Trophoblast cell (in vitro differentiated cells and primary cell): ENCODE measurements around the gene PNMA8B.

Source experiments
- DNase-seq, 2 donors: peaks; one replicate each; pipeline ENCODE4 v3.0.0-alpha.2; 2016
- H2AFZ ChIP-seq: 2 replicates; pipeline ENCODE4 v1.6.1; 2013; ENCODE audit warnings: low read length, moderate library complexity, mild to moderate bottlenecking; ENCODE audit not compliant: insufficient read depth, poor library complexity
- H2AK5ac ChIP-seq: 2 replicates; pipeline ENCODE4 v1.6.1; 2013; ENCODE audit warnings: mild to moderate bottlenecking, low read length
- H2BK120ac ChIP-seq: 2 replicates; pipeline ENCODE4 v1.6.1; 2013; ENCODE audit warnings: low read length, mild to moderate bottlenecking, moderate library complexity; ENCODE audit not compliant: insufficient read depth, poor library complexity
- H2BK12ac ChIP-seq: 2 replicates; pipeline ENCODE4 v1.6.1; 2013; ENCODE audit warnings: mild to moderate bottlenecking, low read length, moderate library complexity
- H2BK5ac ChIP-seq: 2 replicates; pipeline ENCODE4 v1.6.1; 2013; ENCODE audit warnings: low read length, low read depth, moderate library complexity, mild to moderate bottlenecking; ENCODE audit not compliant: poor library complexity
- H3K14ac ChIP-seq: 2 replicates; pipeline ENCODE4 v1.6.1; 2013; ENCODE audit warnings: mild to moderate bottlenecking, low read length
- H3K18ac ChIP-seq: 2 replicates; pipeline ENCODE4 v1.6.1; 2013; ENCODE audit warnings: mild to moderate bottlenecking, low read length
- H3K23ac ChIP-seq: 2 replicates; pipeline ENCODE4 v1.6.1; 2013; ENCODE audit warnings: low read length
- H3K27ac ChIP-seq: 2 replicates; pipeline ENCODE4 v1.5.1; 2013; ENCODE audit warnings: low read depth, mild to moderate bottlenecking, inconsistent platforms, low read length, moderate library complexity
- H3K27me3 ChIP-seq: 2 replicates; pipeline ENCODE4 v1.6.1; 2013; ENCODE audit warnings: inconsistent platforms, mild to moderate bottlenecking, low read length, moderate library complexity; ENCODE audit not compliant: insufficient read depth
- H3K36me3 ChIP-seq, 2 experiments: 1 replicate in 1 of 2; 2 replicates in 1 of 2; pipeline ENCODE4 v1.6.1; 2013; ENCODE audit warnings: low read length in 2 of 2, mild to moderate bottlenecking in 2 of 2, moderate library complexity in 1 of 2; ENCODE audit not compliant: insufficient read depth in 2 of 2, control insufficient read depth in 1 of 2
- H3K4ac ChIP-seq: 2 replicates; pipeline ENCODE4 v1.6.1; 2013; ENCODE audit warnings: low read depth, mild to moderate bottlenecking, low read length, moderate library complexity
- H3K4me1 ChIP-seq, 2 experiments: 1 replicate in 1 of 2; 2 replicates in 1 of 2; pipeline ENCODE4 v1.6.1; 2013; ENCODE audit warnings: low read length in 2 of 2, mild to moderate bottlenecking in 2 of 2, moderate library complexity in 1 of 2; ENCODE audit not compliant: insufficient read depth in 2 of 2, control insufficient read depth in 1 of 2
- H3K4me2 ChIP-seq: 2 replicates; pipeline ENCODE4 v1.6.1; 2013; ENCODE audit warnings: inconsistent platforms, mild to moderate bottlenecking, low read length, moderate library complexity
- H3K4me3 ChIP-seq: 2 replicates; pipeline ENCODE4 v1.5.1; 2013; ENCODE audit warnings: mild to moderate bottlenecking, low read depth, low read length, inconsistent platforms
- H3K79me1 ChIP-seq: one replicate; pipeline ENCODE4 v1.6.1; 2013; ENCODE audit warnings: low read length
- H3K79me2 ChIP-seq: 2 replicates; pipeline ENCODE4 v1.6.1; 2013; ENCODE audit warnings: low read length, mild to moderate bottlenecking; ENCODE audit not compliant: control insufficient read depth, insufficient read depth, poor library complexity
- H3K9ac ChIP-seq: 2 replicates; pipeline ENCODE4 v1.6.1; 2013; ENCODE audit warnings: mild to moderate bottlenecking, low read length
- H3K9me3 ChIP-seq: 2 replicates; pipeline ENCODE4 v1.6.1; 2013; ENCODE audit warnings: low read depth, mild to moderate bottlenecking, control low read depth, inconsistent platforms, low read length; ENCODE audit not compliant: insufficient read depth
- H4K12ac ChIP-seq: 2 replicates; pipeline ENCODE4 v1.6.1; 2013; ENCODE audit warnings: low read depth, mild to moderate bottlenecking, low read length, moderate library complexity
- H4K8ac ChIP-seq: 2 replicates; pipeline ENCODE4 v1.6.1; 2013; ENCODE audit warnings: low read depth, mild to moderate bottlenecking, low read length, moderate library complexity
- H4K91ac ChIP-seq: one replicate; pipeline ENCODE4 v1.6.1; 2013; ENCODE audit warnings: low read depth, mild to moderate bottlenecking, low read length, moderate library complexity
- WGBS: extraction: QIAGEN DNeasy Blood & Tissue Kit; methylation state at CpG from one replicate; pipeline ENCODE4 v1.1.7; 2013; ENCODE audit warnings: missing lambda C conversion rate; ENCODE audit not compliant: insufficient read length, insufficient coverage; ENCODE audit errors: extremely low coverage; 5-methylcytosine and 5-hydroxymethylcytosine counted together

PNMA8B gene

DNA sequence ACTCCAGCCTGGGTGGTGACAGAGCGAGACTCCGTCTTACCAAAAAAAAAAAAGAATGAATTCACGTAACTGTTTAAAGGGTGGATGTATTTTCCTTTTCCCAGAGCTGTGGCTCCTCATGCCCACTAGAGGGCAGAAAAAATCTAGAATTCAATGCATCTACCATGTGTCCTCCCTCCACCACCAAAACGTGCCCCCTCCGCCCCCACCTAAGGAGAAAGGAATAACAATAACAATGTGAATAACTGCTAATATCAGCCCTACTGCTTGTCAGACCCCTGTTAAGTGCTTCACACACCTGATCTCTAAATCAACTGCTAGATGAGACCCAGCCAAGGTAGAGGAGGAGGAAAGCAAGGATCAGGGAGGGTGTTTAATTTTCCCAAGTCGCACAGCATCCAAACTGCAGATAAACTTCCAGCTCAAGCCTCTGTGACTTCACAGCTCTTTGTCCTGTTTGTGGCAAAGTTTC, 20.2 kb upstream of the PNMA8B start:
- no peak overlapping the region for H3K4me3 ChIP-seq
- no peaks in the 10 kb centered on the region for H3K27me3 ChIP-seq
- no peak overlapping the region for H3K14ac ChIP-seq
- no peak overlapping the region for H3K4ac ChIP-seq
- H2AFZ ChIP-seq: no peak overlapping the region
- no peak overlapping the region for H3K9ac ChIP-seq
- H3K36me3 ChIP-seq: no peaks in the 10 kb centered on the region
- H3K18ac ChIP-seq: no peak overlapping the region
- no peak overlapping the region for H3K27ac ChIP-seq
- H2BK120ac ChIP-seq: no peak overlapping the region
- H4K91ac ChIP-seq: no peak overlapping the region
- no peak overlapping the region for H3K23ac ChIP-seq
- no peaks in the 10 kb centered on the region for H3K79me1 ChIP-seq
- peak in 1 of 2 donors; percentile 55 for DNase-seq
- H3K4me2 ChIP-seq: no peak overlapping the region
- H3K9me3 ChIP-seq: peaks cover 4% of the 10 kb centered on the region
- no CpG with 5 or more reads among the region's 6 CpGs for WGBS
- H2AK5ac ChIP-seq: no peak overlapping the region
- H3K4me1 ChIP-seq: no peaks in the 10 kb centered on the region
- H4K8ac ChIP-seq: no peak overlapping the region
- no peak overlapping the region for H2BK5ac ChIP-seq
- H3K79me2 ChIP-seq: no peaks in the 10 kb centered on the region
- no peak overlapping the region for H4K12ac ChIP-seq
- H2BK12ac ChIP-seq: no peak overlapping the region

DNA sequence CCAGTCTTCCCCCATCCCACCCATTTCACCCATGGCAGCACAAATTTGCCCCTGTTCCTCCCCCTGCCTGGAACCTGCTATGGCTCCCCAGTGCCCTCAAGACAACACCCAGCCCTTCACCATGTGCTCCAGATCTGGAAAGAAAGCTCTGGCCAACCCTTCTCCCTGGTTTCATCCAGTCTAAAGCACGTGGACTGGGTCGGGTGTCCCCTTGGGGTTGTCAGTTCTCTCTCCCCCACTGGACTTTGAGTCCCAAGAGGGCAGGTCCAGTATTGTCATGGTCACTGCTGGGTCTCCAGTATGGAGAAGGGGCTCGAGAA, 19.6 kb upstream of the PNMA8B start:
- no peak overlapping the region for H3K18ac ChIP-seq
- H3K14ac ChIP-seq: no peak overlapping the region
- H2BK12ac ChIP-seq: no peak overlapping the region
- H4K12ac ChIP-seq: no peak overlapping the region
- H3K79me2 ChIP-seq: no peaks in the 10 kb centered on the region
- no peaks in the 10 kb centered on the region for H3K79me1 ChIP-seq
- no peak overlapping the region for H3K4me3 ChIP-seq
- no peak overlapping the region for H2AK5ac ChIP-seq
- DNase-seq: no peak
- no peaks in the 10 kb centered on the region for H3K27me3 ChIP-seq
- no peaks in the 10 kb centered on the region for H3K4me1 ChIP-seq
- H2BK5ac ChIP-seq: no peak overlapping the region
- H4K8ac ChIP-seq: no peak overlapping the region
- no peak overlapping the region for H3K4ac ChIP-seq
- H3K27ac ChIP-seq: no peak overlapping the region
- WGBS: no CpG with 5 or more reads among the region's 3 CpGs
- H2AFZ ChIP-seq: no peak overlapping the region
- H4K91ac ChIP-seq: no peak overlapping the region
- H3K4me2 ChIP-seq: no peak overlapping the region
- H3K9ac ChIP-seq: no peak overlapping the region
- H3K36me3 ChIP-seq: no peaks in the 10 kb centered on the region
- no peak overlapping the region for H2BK120ac ChIP-seq
- H3K9me3 ChIP-seq: peaks cover 4% of the 10 kb centered on the region
- H3K23ac ChIP-seq: no peak overlapping the region

DNA sequence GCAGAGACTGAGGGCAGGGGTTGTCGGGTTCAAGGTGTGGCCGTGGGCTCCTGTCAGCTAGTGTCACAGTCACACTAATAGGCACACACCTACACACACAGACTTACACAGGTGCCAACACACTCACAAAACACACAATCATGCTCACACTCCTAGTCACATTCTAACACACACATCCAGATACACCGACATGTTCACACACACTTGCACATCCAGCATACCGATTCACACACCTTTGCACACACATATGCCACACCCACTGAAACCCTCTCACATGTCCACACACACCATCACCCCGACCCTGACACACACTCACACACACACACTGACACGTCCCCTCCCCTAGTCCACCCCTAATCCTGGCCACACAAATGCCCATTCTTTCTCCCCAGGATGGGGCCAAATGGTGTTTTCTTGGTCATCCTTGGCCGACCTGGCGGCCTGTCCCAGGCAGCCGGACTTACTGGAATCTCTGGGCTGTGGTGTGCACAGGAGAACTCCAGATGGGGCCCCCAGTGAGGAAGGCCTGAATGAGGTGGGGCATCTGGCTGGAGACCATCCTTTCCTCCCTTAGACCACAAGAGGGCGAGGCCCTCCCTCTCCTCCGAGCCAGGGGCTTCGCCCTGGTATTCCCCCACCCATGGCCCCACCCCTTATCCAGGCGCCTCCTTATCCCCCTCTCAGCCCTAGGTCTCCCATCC, 19.1 kb upstream of the PNMA8B start:
- no peaks in the 10 kb centered on the region for H3K27me3 ChIP-seq
- H3K4me3 ChIP-seq: peak overlapping the region; percentile 49
- H3K79me2 ChIP-seq: no peaks in the 10 kb centered on the region
- no peak overlapping the region for H2BK5ac ChIP-seq
- no peaks in the 10 kb centered on the region for H3K4me1 ChIP-seq
- H3K9ac ChIP-seq: no peak overlapping the region
- no peak overlapping the region for H3K18ac ChIP-seq
- no peak overlapping the region for H3K23ac ChIP-seq
- no peak overlapping the region for H3K27ac ChIP-seq
- H2BK12ac ChIP-seq: no peak overlapping the region
- no peak overlapping the region for H3K4me2 ChIP-seq
- H3K14ac ChIP-seq: no peak overlapping the region
- no peak overlapping the region for H2AK5ac ChIP-seq
- H3K4ac ChIP-seq: no peak overlapping the region
- H3K9me3 ChIP-seq: peaks cover 4% of the 10 kb centered on the region
- no peaks in the 10 kb centered on the region for H3K79me1 ChIP-seq
- H3K36me3 ChIP-seq: no peaks in the 10 kb centered on the region
- no peak overlapping the region for H4K12ac ChIP-seq
- H2AFZ ChIP-seq: no peak overlapping the region
- no peak overlapping the region for H2BK120ac ChIP-seq
- no peak overlapping the region for H4K91ac ChIP-seq
- H4K8ac ChIP-seq: no peak overlapping the region
- no peak for DNase-seq
- WGBS: no CpG with 5 or more reads among the region's 13 CpGs

DNA sequence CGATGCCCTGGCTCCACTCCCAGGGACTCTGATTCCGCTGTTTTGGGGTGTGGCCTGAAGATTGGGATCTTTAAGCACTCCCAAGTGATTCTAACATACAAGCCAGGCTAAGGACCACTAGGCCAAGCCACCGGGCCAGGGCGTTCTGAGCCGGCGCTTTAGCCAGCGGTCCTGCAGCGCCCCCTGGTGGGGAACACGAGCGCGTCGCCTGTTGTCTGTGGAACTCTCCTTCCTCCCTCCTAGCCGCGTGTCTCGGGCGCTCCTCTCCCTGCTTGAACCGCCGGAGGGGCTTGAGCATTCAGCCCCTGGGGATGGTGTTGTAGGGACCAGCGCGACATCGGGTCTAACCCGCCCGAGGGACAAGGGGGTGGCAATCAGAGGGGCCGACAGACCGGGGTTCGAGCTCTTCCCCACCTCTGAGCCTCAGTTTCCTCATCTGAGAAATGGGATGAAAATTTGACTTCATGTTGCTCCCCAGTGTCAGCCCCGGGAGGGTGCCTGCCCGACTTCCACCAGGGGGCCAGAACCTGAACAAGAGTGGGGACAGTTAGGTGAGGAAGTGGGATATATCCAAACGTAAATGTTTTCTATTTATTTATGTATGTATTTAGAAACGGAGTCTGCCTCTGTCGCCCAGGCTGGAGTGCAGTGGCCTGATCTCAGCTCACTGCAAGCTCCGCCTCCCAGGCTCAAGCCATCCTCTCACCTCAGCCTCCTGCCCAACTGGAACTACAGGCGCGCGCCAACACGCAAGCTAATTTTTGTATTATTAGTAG, 18.0 kb upstream of the PNMA8B start:
- H2AFZ ChIP-seq: no peak overlapping the region
- no peak overlapping the region for H3K4ac ChIP-seq
- H2BK120ac ChIP-seq: no peak overlapping the region
- H3K79me1 ChIP-seq: no peaks in the 10 kb centered on the region
- peak; percentile 56 to 69 for DNase-seq
- no peak overlapping the region for H2BK5ac ChIP-seq
- H3K4me3 ChIP-seq: no peak overlapping the region
- no peaks in the 10 kb centered on the region for H3K4me1 ChIP-seq
- H4K12ac ChIP-seq: no peak overlapping the region
- H3K18ac ChIP-seq: no peak overlapping the region
- H3K23ac ChIP-seq: no peak overlapping the region
- no peak overlapping the region for H3K9ac ChIP-seq
- peaks cover 4% of the 10 kb centered on the region for H3K9me3 ChIP-seq
- H3K27ac ChIP-seq: no peak overlapping the region
- H2BK12ac ChIP-seq: no peak overlapping the region
- no peak overlapping the region for H2AK5ac ChIP-seq
- H4K8ac ChIP-seq: no peak overlapping the region
- H3K4me2 ChIP-seq: no peak overlapping the region
- no peak overlapping the region for H3K14ac ChIP-seq
- H3K27me3 ChIP-seq: no peaks in the 10 kb centered on the region
- H3K79me2 ChIP-seq: no peaks in the 10 kb centered on the region
- no CpG with 5 or more reads among the region's 36 CpGs for WGBS
- no peaks in the 10 kb centered on the region for H3K36me3 ChIP-seq
- no peak overlapping the region for H4K91ac ChIP-seq
